Measurements from ENCODE around the gene OR6C2.

GRCh38 chr12:55396326-55396725, 47.5 kb upstream of the OR6C2 start:
- TF ChIP-seq CTCF (IDR thresholded peaks at IDR 0.05) (no peak), POLR2A (IDR thresholded peaks at IDR 0.05) (no peak), POLR2AphosphoS5 (IDR thresholded peaks at IDR 0.05) (no peak)

Data from gastroesophageal sphincter (tissue), 3 donors.